GM12872 (cell line): ENCODE results near the gene MGAT5.

Experiments used
- CTCF ChIP-seq: IDR thresholded peaks from 3 replicates; pipeline ENCODE4 v1.5.1; 2011; ENCODE audit warnings: low read depth, mild to moderate bottlenecking, low read length, moderate library complexity; ENCODE audit not compliant: insufficient read depth

Gene MGAT5

GRCh38 chr2:134254824-134255223, 952 bp downstream of the MGAT5 start:
- no peak for TF ChIP-seq CTCF

- TF ChIP-seq CTCF: no peak
Measured at GRCh38 chr2:134256956-134257355, 3.1 kb downstream of the MGAT5 start.

DNA sequence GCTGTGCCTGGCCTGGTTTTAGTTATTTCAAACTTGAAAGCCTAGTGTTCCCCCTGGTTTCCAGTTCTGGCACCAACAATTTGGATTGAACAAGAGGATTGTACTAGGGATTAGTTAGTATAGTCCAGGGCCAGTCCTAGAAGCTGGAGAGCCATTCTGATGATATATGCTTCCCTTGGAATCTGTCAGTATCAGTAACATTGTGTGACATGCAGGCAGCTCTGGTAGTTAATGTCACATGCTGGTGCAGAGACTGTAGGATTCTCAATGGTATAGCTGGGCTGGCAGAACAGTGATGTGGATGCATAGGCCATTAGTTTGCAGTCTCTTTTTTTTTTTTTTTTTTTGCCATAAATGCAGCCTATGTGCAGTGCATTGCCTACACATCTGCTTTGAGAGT, 3.6 kb downstream of the MGAT5 start:
- no peak for TF ChIP-seq CTCF

- TF ChIP-seq CTCF: no peak
Measured at GRCh38 chr2:134257965-134258683, 4.3 kb downstream of the MGAT5 start.

- no peak; the same call in 2 of the 3 replicates for TF ChIP-seq CTCF
Measured at GRCh38 chr2:134258684-134259388, 5.0 kb downstream of the MGAT5 start.

- no peak for TF ChIP-seq CTCF
Measured at GRCh38 chr2:134259571-134259970, 5.7 kb downstream of the MGAT5 start.

DNA sequence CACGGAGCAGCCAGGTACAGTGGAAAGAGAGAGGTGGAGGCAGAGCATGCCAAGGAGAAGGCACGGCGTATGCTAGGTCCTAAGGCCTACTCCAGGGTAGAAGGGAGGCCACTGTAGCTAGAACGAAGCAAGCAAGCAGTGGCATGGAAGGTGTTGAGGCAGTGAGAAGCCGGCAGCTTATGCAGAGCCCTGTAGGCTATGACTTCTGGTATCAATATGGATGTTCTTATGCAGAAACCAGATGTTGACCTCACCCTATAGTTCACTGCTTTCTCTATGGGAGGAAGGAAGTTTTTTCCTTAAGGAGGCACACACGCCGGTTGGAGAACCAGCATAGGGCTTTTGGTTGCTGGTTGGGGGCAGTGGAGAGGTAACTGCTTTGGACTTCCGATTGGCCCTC, 6.1 kb downstream of the MGAT5 start:
- TF ChIP-seq CTCF: no peak
